Neural progenitor cell (in vitro differentiated cells): ENCODE data around the gene SLC7A6OS.

ENCODE experiments used
- EZH2 ChIP-seq: fragments of 200-600 bp; sonication (generic); IDR thresholded peaks from 2 replicates; pipeline ENCODE4 v1.6.1; 2017; ENCODE audit warnings: antibody characterized with exemption, mild to moderate bottlenecking, moderate library complexity
- EZH2phosphoT487 ChIP-seq: fragments of 200-600 bp; sonication (generic); IDR thresholded peaks from 2 replicates; pipeline ENCODE4 v1.6.1; 2017; ENCODE audit warnings: antibody characterized with exemption
- TF ChIP-seq, protein P1 (sequence below): fragments of 200-600 bp; sonication (generic); IDR thresholded peaks from 2 replicates; pipeline ENCODE4 v1.5.1; 2017; ENCODE audit warnings: antibody characterized with exemption, mild to moderate bottlenecking

GRCh38 chr16:68287276-68288251, 23.2 kb downstream of the SLC7A6OS start:
- TF ChIP-seq EZH2 (no peak), EZH2phosphoT487 (no peak)
- TF ChIP-seq, protein P1, sequence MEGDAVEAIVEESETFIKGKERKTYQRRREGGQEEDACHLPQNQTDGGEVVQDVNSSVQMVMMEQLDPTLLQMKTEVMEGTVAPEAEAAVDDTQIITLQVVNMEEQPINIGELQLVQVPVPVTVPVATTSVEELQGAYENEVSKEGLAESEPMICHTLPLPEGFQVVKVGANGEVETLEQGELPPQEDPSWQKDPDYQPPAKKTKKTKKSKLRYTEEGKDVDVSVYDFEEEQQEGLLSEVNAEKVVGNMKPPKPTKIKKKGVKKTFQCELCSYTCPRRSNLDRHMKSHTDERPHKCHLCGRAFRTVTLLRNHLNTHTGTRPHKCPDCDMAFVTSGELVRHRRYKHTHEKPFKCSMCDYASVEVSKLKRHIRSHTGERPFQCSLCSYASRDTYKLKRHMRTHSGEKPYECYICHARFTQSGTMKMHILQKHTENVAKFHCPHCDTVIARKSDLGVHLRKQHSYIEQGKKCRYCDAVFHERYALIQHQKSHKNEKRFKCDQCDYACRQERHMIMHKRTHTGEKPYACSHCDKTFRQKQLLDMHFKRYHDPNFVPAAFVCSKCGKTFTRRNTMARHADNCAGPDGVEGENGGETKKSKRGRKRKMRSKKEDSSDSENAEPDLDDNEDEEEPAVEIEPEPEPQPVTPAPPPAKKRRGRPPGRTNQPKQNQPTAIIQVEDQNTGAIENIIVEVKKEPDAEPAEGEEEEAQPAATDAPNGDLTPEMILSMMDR = no peak
